Stimulated activated CD4-positive, alpha-beta T cell treated with anti-CD3 and anti-CD28 coated beads, Interleukin-12 subunit alpha, Interleukin-12 subunit beta, amount 100 ng/mL, for 24 hours (primary cell): ENCODE results near the gene ZNF443.
"Not testable (repeated sequence)": the region's sequence is repeated elsewhere in the genome, so short reads cannot be mapped to it uniquely, and the experiment has no call there.

ENCODE experiments used
- DNase-seq, 2 experiments: peaks; one replicate each; pipeline ENCODE4 v3.0.0-alpha.2; 2020; ENCODE audit warnings: low read depth in 2 of 2

ZNF443 gene

GRCh38 chr19:12440541-12441316 is at the start of gene ZNF443:
Gene ZNF443 (minus strand): TSS chr19:12441021. CDS start chr19:12440914, 107 bp downstream.
- peak; percentile 99 for DNase-seq

DNA sequence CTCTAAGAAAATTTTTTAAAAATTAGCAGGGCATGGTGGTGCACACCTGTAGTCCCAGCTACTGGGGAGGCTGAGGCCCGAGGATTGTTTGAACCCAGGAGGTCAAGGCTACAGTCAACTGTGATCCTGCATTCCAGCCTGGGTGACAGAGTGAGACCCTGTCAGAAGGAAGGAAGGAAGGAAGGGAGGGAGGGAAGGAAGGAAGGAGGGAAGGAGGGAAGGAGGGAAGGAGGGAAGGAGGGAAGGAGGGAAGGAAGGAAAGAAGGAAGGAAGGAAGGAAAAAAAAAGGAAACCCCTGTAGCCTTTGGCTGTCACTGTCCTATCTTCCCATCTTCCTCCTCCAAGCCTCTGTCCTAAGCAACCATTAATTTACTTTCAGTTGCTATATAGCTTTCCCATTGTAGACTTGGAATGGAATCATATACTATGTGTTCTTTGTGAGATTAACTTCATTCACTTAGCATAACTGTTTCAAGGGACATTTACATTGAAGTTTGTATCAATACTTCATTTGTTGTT is 45.5 kb upstream of the ZNF443 start:
- DNase-seq: not testable (repeated sequence)

GRCh38 chr19:12485571-12485970 is 44.8 kb upstream of the ZNF443 start:
- no peak for DNase-seq

- DNase-seq: no peak
These were observed 44.2 kb upstream of the ZNF443 start for GRCh38 chr19:12485052-12485416.

- peak; percentile 80 to 90 for DNase-seq
These were observed 43.7 kb upstream of the ZNF443 start, which contains the start of gene ZNF709 for GRCh38 chr19:12484371-12485051. Gene ZNF709 (minus strand): TSS chr19:12484816. CDS start chr19:12484657, 159 bp downstream.

DNA sequence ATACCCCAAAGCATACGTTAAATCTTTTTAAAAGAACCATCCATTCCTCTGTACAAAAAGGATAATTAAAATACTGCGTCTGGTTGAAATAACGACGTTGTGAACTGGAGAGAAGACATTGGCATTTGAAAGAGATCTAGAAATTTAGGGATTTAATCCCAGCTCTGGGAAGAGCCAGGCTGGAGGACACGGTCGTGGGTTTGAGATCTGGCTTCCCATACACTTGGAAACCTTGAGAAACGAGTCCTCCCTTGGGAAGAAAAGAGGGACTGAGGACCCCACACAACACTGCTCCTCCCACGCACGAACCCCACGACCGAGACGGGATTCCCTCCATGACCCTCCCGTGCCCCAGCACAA is 43.2 kb upstream of the ZNF443 start:
- DNase-seq: no peak

DNA sequence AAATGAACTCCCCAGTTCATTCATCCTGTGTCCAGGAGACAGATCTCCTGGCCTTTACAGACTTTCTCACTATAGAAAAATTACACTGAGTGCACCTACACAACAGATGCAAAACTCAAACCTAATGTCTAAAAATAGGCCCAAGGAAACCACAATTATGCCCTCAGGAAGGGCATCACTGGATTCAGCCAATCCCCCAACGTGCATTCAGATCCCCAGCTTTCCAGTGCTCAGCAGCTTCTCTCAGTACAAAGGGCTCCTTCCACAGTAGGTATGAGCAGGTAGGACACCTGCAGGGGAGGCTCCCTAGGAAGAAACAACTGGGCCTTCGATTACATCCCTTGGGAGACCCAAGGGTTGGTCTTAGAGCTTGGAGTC is 41.7 kb upstream of the ZNF443 start:
- no peak for DNase-seq

- DNase-seq: no peak
These were observed 41.1 kb upstream of the ZNF443 start for GRCh38 chr19:12481781-12482508.

- DNase-seq: no peak
These were observed 37.6 kb upstream of the ZNF443 start for GRCh38 chr19:12478234-12478941.

GRCh38 chr19:12467651-12468050 is 26.8 kb upstream of the ZNF443 start:
- DNase-seq: not testable (repeated sequence)

- DNase-seq: no peak
These were observed 24.4 kb upstream of the ZNF443 start for GRCh38 chr19:12465211-12465610.

DNA sequence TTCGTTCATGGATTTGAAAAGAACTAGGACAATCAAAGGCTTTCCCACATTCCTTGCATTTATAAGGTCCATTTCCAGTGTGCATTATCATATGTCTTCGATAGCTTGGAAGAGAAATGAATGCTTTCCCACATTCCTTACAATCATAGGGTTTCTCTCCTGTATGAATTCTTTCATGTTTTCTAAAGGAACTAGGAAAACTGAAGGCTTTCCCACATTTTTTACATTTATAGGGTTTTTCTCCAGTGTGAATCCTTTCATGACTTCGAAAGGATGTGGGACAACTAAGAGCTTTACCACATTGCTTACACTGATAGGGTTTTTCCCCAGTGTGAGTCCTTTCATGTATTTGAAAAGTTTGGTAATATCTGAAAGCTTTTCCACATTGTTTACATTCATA is 23.9 kb upstream of the ZNF443 start:
- DNase-seq: no peak

DNA sequence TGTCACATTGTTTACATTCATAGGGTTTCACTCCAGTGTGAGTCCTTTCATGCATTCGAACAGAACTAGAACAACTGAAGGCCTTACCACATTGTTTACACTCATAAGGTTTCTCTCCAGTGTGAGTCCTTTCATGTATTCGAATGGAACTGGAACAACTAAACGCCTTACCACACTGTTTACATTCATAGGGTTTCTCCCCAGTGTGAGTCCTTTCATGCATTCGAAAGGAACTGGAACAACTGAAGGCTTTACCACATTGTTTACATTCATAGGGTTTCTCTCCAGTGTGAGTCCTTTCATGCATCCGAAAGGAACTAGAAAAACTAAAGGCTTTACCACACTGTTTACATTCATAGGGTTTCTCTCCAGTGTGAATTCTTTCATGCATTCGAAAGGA is 23.3 kb upstream of the ZNF443 start:
- DNase-seq: not testable (repeated sequence)

DNA sequence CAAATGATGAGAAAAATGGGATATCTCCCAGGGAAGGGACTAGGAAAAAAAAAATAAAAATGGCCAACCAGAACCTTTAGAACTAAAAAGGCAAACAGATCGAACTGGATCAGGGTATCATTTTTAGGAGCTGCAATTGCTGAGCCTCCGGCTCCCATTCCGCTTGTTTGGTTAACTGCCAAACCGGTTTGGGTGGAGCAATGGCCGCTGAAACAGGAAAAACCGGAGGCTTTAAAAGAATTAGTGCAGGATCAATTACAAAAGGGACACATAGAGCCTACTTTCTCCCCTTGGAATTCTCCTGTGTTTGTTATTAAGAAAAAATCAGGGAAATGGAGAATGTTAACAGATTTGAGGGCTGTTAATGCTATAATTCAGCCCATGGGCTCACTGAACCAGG is 12.7 kb upstream of the ZNF443 start:
- DNase-seq: no peak

- DNase-seq: no peak
These were observed 10.0 kb upstream of the ZNF443 start for GRCh38 chr19:12450844-12451243.

- no peak for DNase-seq
These were observed 8.0 kb upstream of the ZNF443 start for GRCh38 chr19:12448808-12449207.

DNA sequence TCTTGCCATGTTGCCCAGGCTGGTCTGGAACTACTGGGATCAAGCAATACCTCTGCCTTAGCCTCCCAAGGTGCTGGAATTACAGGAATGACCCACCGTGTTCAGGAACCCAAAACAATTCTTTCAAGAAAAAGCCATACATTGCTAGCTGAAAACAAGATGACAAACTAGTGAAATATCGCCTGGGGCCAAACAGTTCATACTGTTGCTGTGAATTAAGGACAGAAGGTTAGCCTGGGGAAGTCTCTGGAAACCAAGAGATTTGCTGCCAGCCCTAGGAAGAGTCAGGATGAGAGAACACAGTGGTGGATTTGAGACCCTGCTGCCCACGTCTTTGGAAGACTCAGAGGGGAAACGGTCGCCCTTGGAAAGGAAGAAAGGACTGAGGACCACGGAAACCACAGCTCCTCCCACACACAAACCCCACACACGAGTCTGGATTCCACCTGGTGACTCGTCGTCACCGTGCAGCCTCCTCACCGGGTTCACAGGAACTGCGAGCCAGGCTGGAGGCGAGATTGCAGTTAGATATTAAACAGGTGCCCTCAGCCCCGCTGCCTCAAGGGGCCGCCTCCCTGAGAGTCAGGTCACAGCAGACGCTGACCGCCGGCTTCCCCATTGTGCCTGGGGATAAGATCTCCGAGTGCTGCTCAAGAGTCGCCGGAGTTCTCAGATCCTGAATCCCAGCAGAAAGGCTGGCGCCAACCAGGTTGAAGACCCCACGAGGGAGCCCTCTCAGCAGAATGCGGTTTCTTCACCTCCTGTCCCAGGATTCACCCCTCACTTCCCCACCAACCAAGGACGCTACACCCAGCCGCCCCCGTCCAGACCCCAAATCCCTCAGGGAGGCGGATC is 908 bp downstream of the ZNF443 start:
- peak; percentile 2 to 49 for DNase-seq

DNA sequence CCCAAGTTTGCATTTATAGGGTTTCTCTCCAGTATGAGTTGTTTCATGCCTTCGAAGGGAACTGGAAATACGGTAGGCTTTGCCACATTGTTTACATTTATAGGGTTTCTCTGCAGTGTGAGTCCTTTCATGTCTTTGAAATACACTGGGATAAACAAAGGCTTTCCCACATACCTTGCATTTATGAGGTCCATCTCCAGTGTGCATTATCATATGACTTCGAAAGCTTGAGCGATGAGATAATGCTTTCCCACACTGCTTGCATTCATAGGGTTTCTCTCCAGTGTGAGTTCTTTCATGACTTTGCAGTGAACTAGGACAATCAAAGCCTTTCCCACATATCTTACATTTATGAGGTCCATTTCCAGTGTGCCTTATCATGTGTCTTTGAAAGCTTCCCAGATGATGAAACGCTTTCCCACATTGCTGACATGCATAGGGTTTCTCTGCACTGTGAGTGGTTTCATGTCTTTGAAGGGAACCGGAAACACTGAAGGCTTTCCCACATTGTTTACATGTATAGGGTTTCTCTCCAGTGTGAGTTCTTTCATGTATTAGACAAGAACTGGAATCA is 10.0 kb downstream of the ZNF443 start:
- not testable (repeated sequence) for DNase-seq

DNA sequence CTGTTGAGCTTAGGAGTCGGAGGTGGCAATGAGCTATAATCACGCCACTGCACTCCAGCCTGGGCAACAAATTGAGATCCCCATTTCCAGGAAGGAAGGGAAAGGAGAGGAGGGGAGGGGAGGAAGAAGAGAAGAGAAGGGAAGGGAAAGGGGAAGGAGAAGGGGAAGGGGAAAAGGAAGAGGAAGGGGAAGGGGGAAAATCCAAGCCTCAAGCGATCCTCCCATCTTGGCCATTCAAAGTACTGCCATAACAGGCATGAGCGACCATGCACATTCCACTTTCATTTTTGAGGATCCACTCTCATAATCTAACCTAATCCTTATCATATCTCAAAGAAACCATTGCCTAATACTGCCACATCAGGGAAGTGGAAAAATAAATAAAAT is 14.9 kb downstream of the ZNF443 start:
- DNase-seq: no peak

- DNase-seq: no peak
These were observed 15.5 kb downstream of the ZNF443 start for GRCh38 chr19:12425236-12425887.
